SK-N-SH treated with all-trans-retinoic acid at 6 μM for 48 hours (cell line): ENCODE results near the gene SGSM1.

Source experiments
- ATAC-seq: fragments of 200-7000 bp; cut with Tn5 transposase; 3 replicates; pipeline ENCODE4 v1.9.1; 2020; ENCODE audit warnings: mild to moderate bottlenecking, moderate library complexity
- ARNTL ChIP-seq: fragments of 450-650 bp; formaldehyde crosslinking; IDR thresholded peaks from 2 replicates; pipeline ENCODE4 v1.5.0; 2020; ENCODE audit warnings: low read depth, mild to moderate bottlenecking, moderate library complexity, borderline replicate concordance
- BACH2 ChIP-seq: fragments of 250-450 bp; sonication (Bioruptor Pico); IDR thresholded peaks from 2 replicates; pipeline ENCODE4 v1.9.0; 2021; ENCODE audit warnings: mild to moderate bottlenecking, borderline replicate concordance
- CSDC2 ChIP-seq: fragments of 250-450 bp; sonication (Bioruptor Pico); IDR thresholded peaks from 2 replicates; pipeline ENCODE4 v1.5.0; 2020; ENCODE audit warnings: mild to moderate bottlenecking, moderate library complexity
- ESRRG ChIP-seq: fragments of 250-450 bp; sonication (Bioruptor Pico); IDR thresholded peaks from 2 replicates; pipeline ENCODE4 v1.6.1; 2021; ENCODE audit warnings: mild to moderate bottlenecking
- GLIS3 ChIP-seq: fragments of 250-450 bp; sonication (Bioruptor Pico); IDR thresholded peaks from 2 replicates; pipeline ENCODE4 v1.5.0; 2020; ENCODE audit warnings: mild to moderate bottlenecking, moderate library complexity
- ISL1 ChIP-seq: fragments of 250-450 bp; sonication (Bioruptor Pico); IDR thresholded peaks from 2 replicates; pipeline ENCODE4 v2.1.2; 2022; ENCODE audit warnings: mild to moderate bottlenecking, moderate library complexity
- OSR1 ChIP-seq: fragments of 250-450 bp; sonication (Bioruptor Pico); IDR thresholded peaks from 2 replicates; pipeline ENCODE4 v1.8.0; 2022; ENCODE audit warnings: moderate library complexity, mild to moderate bottlenecking, inconsistent platforms
- PPARA ChIP-seq: fragments of 250-450 bp; sonication (Bioruptor Pico); IDR thresholded peaks from 2 replicates; pipeline ENCODE4 v1.5.0; 2020; ENCODE audit warnings: mild to moderate bottlenecking, borderline replicate concordance
- SNAI2 ChIP-seq: fragments of 250-450 bp; sonication (Bioruptor Pico); IDR thresholded peaks from 2 replicates; pipeline ENCODE4 v1.5.0; 2020; ENCODE audit warnings: mild to moderate bottlenecking, moderate library complexity
- TCF4 ChIP-seq: fragments of 250-450 bp; sonication (Bioruptor Pico); IDR thresholded peaks from 2 replicates; pipeline ENCODE4 v1.8.0; 2021; ENCODE audit warnings: mild to moderate bottlenecking, moderate library complexity, borderline replicate concordance
- TOX ChIP-seq: fragments of 250-450 bp; sonication (Bioruptor Pico); IDR thresholded peaks from 2 replicates; pipeline ENCODE4 v1.8.0; 2021; ENCODE audit warnings: mild to moderate bottlenecking, moderate library complexity, borderline replicate concordance
- ZC3H10 ChIP-seq: fragments of 250-450 bp; sonication (Bioruptor Pico); IDR thresholded peaks from 2 replicates; pipeline ENCODE4 v1.5.1; 2021; ENCODE audit warnings: mild to moderate bottlenecking, moderate library complexity
- ZFP3 ChIP-seq: fragments of 250-450 bp; sonication (Bioruptor Pico); IDR thresholded peaks from 2 replicates; pipeline ENCODE4 v1.5.0; 2020; ENCODE audit warnings: mild to moderate bottlenecking, moderate library complexity
- ZNF565 ChIP-seq: fragments of 450-650 bp; formaldehyde crosslinking; conservative IDR thresholded peaks from 2 replicates; pipeline ENCODE4 v1.5.0; 2020; ENCODE audit warnings: low read depth, mild to moderate bottlenecking, moderate library complexity
- ZNF70 ChIP-seq: fragments of 450-650 bp; formaldehyde crosslinking; IDR thresholded peaks from 2 replicates; pipeline ENCODE4 v1.5.0; 2020; ENCODE audit warnings: mild to moderate bottlenecking, moderate library complexity
- ZNF8 ChIP-seq: fragments of 450-650 bp; formaldehyde crosslinking; IDR thresholded peaks from 2 replicates; pipeline ENCODE4 v1.5.0; 2020; ENCODE audit warnings: mild to moderate bottlenecking, moderate library complexity
- TF ChIP-seq, protein P1 (sequence below): fragments of 250-450 bp; sonication (Bioruptor Pico); IDR thresholded peaks from 2 replicates; pipeline ENCODE4 v1.5.1; 2020; ENCODE audit warnings: low read depth, mild to moderate bottlenecking, moderate library complexity
- TF ChIP-seq, protein P2 (sequence below): fragments of 250-450 bp; sonication (Bioruptor Pico); IDR thresholded peaks from 2 replicates; pipeline ENCODE4 v1.5.1; 2021; ENCODE audit warnings: mild to moderate bottlenecking, moderate library complexity
- TF ChIP-seq, protein P3 (sequence below): fragments of 250-450 bp; sonication (Bioruptor Pico); IDR thresholded peaks from 2 replicates; pipeline ENCODE4 v1.5.0; 2020; ENCODE audit warnings: mild to moderate bottlenecking, moderate library complexity
- TF ChIP-seq, protein P4 (sequence below): fragments of 250-450 bp; sonication (Bioruptor Pico); IDR thresholded peaks from 2 replicates; pipeline ENCODE4 v1.8.0; 2021; ENCODE audit warnings: low read depth, mild to moderate bottlenecking, moderate library complexity, borderline replicate concordance

The SGSM1 gene

DNA sequence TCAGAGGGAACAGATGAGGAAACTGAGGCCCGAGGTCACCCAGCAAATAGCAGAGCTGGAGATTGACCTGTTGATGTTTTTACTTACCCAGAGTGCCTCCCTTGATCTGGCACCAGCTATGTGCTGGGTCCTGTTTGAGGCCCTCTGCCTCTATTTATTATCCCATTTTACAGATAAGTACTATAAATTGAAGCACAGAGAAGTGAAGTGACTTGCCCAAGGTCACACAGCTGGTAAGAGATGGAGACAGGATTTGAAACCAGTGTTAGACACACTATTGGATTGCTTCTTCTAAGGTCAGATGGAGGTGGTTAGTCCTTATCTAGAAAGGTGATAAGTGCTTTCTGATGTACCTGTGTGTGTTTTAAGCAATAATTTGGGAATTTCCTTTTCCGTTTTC is 13.5 kb downstream of the SGSM1 start (continued):
- TF ChIP-seq ARNTL (no peak), ZC3H10 (CRISPR knock-in tag) (no peak), GLIS3 (no peak), ZNF70 (no peak), BACH2 (CRISPR knock-in tag) (no peak), TOX (no peak), PPARA (CRISPR knock-in tag) (no peak), SNAI2 (CRISPR knock-in tag) (no peak)
- TF ChIP-seq, protein P1, sequence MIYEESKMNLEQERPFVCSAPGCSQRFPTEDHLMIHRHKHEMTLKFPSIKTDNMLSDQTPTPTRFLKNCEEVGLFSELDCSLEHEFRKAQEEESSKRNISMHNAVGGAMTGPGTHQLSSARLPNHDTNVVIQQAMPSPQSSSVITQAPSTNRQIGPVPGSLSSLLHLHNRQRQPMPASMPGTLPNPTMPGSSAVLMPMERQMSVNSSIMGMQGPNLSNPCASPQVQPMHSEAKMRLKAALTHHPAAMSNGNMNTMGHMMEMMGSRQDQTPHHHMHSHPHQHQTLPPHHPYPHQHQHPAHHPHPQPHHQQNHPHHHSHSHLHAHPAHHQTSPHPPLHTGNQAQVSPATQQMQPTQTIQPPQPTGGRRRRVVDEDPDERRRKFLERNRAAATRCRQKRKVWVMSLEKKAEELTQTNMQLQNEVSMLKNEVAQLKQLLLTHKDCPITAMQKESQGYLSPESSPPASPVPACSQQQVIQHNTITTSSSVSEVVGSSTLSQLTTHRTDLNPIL (CRISPR knock-in tag): no peak

DNA sequence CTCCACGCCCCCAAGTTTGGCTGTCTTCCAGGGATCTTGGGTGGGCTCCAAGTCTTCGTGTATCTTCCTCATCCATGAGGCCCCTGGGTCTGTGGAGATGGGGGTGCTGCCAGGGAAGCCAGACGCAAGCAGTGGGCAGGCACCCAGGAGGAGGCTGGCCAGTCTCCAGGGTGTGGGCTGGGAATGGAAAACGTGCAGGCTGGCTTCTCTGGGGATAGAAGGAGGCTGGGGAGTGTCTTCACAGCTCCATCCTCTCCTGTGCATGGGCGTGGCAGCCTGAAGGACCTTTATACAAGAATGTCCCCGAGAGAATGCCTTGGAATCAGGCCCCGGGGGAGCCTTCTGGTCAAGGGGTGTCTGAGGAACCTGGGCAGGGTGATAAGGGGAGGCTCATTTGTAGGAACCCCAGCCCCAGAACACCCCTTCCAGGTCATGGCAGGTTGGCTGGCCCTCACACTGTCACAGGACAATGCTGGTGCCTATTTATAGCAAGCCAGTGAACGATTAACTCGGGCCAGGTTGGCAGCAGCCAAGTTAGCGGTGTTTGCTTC is 14.0 kb downstream of the SGSM1 start:
- no peak for TF ChIP-seq OSR1 (CRISPR knock-in tag)
- TF ChIP-seq, all 23 proteins: peak for 0
- ATAC-seq: no peak

DNA sequence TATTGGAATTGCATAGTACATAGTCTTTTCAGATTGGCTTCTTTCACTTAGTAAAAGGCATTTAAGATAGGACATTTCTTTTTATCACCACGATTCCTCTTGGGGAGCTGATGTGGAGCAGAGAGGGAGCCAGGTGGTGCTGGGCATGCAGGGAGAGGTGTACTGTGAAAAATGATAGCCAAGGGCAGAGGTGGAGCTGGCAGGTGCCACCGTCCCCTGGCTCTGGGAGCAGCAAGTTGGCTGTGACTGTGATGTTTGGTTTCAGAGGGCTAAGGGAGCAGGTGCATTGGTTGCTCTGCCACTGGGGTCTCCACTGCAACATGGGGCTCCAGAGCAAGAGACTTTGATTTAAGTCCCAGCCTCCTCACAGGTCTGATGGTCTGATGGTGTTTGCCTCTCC is 16.5 kb downstream of the SGSM1 start:
- no peak for ATAC-seq
- TF ChIP-seq GLIS3: no peak
- TF ChIP-seq, protein P2, sequence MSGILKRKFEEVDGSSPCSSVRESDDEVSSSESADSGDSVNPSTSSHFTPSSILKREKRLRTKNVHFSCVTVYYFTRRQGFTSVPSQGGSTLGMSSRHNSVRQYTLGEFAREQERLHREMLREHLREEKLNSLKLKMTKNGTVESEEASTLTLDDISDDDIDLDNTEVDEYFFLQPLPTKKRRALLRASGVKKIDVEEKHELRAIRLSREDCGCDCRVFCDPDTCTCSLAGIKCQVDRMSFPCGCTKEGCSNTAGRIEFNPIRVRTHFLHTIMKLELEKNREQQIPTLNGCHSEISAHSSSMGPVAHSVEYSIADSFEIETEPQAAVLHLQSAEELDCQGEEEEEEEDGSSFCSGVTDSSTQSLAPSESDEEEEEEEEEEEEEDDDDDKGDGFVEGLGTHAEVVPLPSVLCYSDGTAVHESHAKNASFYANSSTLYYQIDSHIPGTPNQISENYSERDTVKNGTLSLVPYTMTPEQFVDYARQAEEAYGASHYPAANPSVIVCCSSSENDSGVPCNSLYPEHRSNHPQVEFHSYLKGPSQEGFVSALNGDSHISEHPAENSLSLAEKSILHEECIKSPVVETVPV: no peak

DNA sequence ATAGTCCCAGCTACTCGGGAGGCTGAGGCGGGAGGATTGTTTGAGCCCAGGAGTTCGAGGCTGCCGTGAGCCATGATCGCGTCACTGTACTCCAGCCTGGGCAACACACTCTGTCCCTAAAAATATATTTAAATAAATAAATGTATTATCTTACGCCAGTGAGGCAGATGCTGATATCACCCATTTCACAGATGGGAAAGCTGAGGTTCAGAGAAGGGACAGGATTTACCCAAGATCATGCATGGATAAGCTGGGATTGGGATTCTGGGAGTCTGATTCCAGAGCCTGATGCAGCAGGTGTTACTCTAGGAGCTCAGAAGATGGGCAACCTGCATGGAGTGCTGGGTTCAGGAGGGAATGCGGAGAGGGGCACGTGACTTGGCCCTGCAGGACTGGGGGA is 17.8 kb downstream of the SGSM1 start:
- ATAC-seq: no peak

DNA sequence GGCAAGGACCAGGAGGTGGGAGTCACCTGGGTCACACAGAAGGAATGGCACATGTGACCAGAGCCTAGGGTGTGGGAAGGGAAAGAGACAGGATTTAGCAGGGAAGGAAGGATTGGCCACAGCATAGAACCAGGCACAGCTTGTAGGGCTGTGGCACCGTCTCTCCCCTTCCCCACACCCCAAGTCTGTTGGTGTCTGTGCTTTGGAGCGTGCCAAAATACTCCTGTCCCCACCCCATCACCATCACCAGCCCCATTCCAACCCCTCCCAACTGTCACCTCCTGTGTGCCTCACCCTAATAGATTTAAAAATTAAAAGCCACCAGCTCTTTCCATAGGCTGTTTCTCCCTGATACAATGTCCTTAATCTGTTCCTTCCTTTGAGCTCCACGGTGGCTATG is 18.2 kb downstream of the SGSM1 start:
- ATAC-seq: no peak
- no peak for TF ChIP-seq ZNF565
- TF ChIP-seq, protein P3, sequence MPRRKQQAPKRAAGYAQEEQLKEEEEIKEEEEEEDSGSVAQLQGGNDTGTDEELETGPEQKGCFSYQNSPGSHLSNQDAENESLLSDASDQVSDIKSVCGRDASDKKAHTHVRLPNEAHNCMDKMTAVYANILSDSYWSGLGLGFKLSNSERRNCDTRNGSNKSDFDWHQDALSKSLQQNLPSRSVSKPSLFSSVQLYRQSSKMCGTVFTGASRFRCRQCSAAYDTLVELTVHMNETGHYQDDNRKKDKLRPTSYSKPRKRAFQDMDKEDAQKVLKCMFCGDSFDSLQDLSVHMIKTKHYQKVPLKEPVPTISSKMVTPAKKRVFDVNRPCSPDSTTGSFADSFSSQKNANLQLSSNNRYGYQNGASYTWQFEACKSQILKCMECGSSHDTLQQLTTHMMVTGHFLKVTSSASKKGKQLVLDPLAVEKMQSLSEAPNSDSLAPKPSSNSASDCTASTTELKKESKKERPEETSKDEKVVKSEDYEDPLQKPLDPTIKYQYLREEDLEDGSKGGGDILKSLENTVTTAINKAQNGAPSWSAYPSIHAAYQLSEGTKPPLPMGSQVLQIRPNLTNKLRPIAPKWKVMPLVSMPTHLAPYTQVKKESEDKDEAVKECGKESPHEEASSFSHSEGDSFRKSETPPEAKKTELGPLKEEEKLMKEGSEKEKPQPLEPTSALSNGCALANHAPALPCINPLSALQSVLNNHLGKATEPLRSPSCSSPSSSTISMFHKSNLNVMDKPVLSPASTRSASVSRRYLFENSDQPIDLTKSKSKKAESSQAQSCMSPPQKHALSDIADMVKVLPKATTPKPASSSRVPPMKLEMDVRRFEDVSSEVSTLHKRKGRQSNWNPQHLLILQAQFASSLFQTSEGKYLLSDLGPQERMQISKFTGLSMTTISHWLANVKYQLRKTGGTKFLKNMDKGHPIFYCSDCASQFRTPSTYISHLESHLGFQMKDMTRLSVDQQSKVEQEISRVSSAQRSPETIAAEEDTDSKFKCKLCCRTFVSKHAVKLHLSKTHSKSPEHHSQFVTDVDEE: no peak
- TF ChIP-seq, protein P4, sequence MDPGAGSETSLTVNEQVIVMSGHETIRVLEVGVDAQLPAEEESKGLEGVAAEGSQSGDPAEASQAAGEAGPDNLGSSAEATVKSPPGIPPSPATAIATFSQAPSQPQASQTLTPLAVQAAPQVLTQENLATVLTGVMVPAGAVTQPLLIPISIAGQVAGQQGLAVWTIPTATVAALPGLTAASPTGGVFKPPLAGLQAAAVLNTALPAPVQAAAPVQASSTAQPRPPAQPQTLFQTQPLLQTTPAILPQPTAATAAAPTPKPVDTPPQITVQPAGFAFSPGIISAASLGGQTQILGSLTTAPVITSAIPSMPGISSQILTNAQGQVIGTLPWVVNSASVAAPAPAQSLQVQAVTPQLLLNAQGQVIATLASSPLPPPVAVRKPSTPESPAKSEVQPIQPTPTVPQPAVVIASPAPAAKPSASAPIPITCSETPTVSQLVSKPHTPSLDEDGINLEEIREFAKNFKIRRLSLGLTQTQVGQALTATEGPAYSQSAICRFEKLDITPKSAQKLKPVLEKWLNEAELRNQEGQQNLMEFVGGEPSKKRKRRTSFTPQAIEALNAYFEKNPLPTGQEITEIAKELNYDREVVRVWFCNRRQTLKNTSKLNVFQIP (CRISPR knock-in tag): no peak
- TF ChIP-seq ISL1 (CRISPR knock-in tag): no peak
- no peak for TF ChIP-seq TOX
- TF ChIP-seq, protein P1 (CRISPR knock-in tag): no peak
- no peak for TF ChIP-seq ZNF70
- no peak for TF ChIP-seq ARNTL
- no peak for TF ChIP-seq CSDC2 (CRISPR knock-in tag)

More for the DNA sequence above, 17.8 kb downstream of the SGSM1 start:
- TF ChIP-seq ISL1 (CRISPR knock-in tag): no peak
- no peak for TF ChIP-seq ZFP3 (CRISPR knock-in tag)
- no peak for TF ChIP-seq ESRRG (CRISPR knock-in tag)
- TF ChIP-seq TCF4 (CRISPR knock-in tag): no peak
- TF ChIP-seq, protein P1 (CRISPR knock-in tag): no peak
- no peak for TF ChIP-seq TOX
- no peak for TF ChIP-seq ZNF8
- no peak for TF ChIP-seq ARNTL
- no peak for TF ChIP-seq GLIS3
- TF ChIP-seq, protein P3: no peak
